GM19239 (cell line): ENCODE results near the gene SCPEP1.

Experiments used
- DNase-seq: peaks from one replicate; pipeline ENCODE4 v3.0.0; 2011; ENCODE audit warnings: low spot score; ENCODE audit not compliant: insufficient read length
- FAIRE-seq: peaks from 2 replicates; lab custom pipeline; 2011; peaks lifted over from hg19 to GRCh38; lab: Jason Lieb, UNC

The SCPEP1 gene

DNA sequence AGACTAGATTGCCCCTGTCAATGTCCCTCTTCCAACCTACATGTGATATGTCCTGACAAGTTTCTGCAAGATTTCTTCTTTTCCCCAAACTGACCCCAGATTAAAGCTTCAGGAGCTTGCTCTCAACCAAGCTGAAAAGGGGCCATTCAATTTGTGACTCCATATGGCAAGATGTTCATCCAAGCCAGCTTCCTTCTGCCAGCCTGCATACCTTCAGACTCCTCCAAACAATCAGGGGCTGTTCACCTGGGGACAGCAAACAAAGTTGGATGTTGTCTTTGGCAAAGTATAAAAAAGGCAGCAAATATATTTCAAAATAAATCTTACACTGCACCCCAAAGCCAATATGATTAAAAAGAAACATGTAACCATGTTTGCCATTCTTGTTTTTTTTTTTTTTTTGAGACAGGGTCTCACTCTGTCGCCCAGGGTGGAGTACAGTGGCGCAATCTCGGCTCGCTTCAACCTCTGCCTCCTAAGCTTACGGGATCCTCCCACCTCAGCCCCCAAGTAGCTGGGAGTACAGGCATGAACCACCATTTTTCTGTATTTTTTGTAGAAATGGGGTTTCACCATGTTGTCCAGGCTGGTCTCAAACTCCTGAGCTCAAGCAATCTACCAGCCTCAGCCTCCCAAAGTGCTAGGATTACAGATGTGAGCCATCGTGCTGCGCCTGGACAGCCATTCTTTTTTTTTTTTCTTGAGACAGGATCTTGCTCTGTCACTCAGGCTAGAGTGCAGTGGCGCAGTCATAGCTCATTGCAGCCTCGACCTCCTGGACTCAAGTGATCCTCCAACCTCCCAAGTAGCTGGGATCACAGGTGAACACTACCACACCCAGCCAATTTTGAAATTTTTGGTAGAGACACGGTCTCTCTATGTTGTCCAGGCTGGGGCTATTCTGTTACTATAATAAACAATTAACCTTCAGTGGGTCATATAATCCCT lies 57.1 kb downstream of the SCPEP1 start:
- FAIRE-seq: no peak
- no peak for DNase-seq

DNA sequence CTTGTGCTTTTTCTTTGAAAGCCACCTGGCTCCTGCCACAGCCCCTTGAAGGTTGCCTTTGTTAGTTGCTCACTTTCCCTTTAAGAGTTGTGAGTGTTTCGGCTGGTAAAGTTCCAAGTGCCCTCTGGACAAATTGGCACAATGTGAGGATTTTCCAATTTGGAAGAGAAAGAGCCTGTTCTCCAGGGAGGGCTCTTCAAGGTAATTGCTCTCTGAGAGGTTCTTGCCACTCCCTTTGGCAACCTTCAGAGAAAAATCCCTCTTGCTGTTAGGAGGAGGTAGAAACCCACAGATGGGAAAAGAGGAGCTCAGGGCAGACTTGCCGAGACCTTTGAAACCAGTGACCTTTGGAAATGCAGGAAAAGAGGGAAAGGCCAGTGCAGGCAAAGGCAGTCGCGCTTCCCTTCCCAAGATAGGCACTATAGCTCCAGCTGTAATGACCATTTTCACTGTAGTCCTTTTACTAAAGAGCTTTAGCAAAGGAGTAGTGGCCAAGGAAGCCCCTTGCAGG lies 58.1 kb downstream of the SCPEP1 start:
- FAIRE-seq: no peak
- DNase-seq: no peak

DNA sequence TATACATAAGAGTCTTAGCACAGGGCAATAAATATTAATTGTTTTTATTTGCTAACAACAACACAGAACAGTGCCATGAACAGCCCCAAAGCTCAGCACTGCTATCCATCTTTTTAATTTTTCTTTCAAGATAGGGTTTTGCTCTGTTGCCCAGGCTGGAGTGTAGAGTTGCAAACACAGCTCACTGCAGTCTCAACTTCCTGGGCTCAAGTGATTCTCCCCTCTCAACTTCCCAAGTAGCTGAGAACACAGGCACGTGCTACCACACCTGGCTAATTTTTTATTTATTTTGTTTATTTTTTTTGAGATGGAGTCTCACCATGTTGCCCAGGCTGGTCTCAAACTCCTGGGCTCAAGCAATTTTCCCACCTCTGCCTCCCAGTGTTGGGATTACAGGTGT lies 59.5 kb downstream of the SCPEP1 start:
- FAIRE-seq (no peak), DNase-seq (no peak)

DNA sequence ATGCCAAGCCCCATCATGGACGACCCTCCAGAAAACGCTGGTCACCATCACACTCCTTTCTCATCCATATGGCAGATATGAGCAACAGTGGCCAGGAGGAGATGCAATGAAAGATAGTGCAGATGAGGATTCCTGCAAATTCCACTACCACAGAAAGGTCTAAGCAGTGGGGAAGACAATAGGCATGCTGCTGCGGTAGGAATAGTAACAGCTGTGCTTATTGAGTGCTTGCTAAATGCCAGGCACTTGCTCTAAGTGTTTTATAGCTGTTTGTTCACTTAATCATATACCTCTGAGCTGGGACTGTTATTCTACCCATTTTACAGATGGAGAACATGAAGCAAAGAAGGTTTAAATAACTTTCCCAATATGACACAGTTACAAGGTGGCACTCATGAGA lies 60.6 kb downstream of the SCPEP1 start:
- no peak for DNase-seq
- FAIRE-seq: no peak

DNA sequence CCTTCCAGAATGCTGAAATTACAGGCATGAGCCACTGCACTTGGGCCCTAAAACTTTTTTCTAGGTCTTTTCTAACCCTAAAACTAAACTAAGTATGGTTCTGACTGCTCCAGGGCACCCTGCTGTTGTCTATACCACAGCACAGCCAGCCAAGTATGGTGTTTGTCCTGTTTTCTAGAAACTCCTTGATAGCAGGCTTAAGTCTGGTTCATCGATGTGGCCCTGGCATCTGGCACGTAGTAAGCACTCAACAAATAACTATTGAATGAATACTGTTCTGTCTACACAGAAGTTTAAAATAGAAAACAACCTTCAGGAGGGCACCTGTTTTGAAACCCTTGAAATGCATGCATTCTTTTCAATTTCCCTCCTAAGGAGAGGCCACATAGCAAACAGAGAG lies 62.6 kb downstream of the SCPEP1 start:
- DNase-seq: no peak
- no peak for FAIRE-seq

DNA sequence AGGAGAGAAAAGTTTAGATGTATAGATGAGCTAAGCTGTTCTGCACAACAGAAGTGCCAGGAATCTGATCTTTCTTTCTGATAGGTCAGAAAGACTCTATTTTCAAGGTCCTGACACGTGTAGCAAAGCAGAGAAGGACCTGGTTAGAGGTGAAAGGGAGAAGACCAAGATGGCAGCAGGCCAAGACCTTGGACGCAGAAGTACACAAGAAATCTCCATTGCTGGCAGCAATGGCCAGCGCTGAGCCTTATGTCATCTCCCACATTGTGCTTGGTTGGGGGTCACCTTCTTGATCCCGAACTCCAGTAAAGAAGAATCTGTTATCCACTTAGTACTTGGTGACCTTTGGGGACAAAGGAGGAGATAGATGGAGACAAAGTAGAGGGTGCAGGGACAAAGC lies 65.3 kb downstream of the SCPEP1 start:
- FAIRE-seq (no peak), DNase-seq (no peak)

DNA sequence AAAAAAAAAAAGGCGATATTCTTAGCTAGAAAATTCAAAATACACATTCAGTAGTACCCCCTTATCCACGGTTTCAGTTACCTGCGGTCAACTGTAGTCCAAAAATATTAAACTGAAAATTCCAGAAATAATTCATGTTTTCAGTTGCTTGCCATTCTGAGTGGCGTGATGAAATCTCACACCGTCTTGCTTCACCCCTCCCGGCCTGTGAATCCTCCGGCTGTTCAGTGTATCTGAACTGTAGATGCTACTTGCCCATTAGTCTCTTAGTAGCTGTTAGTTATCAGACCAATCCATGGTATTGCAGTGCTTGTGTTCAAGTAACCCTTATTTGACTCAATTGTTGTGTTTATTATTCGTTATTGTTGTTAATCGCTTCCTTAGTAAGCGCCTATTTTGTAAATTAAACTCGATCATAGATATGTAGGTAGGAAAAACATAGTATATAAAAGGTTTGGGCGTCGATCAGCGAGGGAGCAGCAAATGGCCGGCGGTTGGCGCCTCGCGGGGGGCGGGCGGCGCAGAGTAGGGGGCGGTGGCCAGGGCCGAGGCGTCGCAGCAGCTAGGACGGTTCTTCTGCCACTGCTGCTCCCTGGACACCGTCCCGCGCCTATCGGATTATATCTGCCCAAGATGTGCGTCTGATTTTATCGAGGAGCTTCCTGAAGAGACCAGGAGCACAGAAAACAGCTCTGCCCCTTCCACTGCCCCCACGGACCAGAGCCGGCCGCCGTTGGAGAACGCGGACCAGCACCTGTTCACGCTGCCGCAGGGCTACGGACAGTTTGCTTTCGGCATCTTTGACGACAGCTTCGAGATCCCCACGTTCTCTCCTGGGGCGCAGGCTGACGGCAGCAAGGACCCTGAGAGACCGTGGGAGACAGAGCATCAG lies 67.3 kb downstream of the SCPEP1 start:
- FAIRE-seq (no peak), DNase-seq (no peak)

DNA sequence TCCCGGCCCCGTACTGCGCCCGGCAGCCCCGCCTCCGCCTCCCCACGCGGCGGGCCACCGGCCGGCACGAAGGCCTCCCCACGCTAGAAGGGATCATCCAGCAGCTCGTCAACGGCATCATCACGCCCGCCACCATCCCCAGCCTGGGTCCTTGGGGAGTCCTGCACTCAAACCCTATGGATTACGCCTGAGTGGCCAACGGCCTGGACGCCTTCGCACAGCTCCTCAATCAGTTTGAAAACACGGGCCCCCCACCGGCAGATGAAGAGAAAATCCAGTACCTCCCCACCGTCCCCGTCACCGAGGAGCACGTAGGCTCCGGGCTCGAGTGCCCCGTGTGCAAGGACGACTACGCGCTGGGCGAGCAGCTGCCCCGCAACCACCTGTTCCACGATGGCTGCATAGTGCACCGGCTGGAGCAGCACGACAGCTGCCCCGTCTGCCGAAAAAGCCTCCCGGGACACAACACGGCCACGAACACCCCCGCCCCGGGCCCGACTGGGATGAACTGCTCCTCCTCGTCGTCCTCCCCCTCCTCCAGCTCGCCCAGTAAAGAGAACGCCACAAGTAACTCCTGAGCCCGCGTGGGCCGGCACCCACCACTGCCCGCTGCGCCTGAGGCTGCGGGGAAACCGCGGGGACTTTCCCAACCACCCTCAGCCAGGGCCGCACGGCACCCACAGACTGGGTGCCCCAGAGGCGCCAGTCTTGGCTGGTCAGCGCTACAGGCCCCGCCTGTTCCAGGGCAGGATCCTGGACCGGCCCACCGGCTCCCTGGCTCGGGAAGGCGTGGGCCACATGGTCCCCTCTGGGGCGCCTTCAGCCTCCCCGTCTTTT lies 68.2 kb downstream of the SCPEP1 start:
- DNase-seq: peak; percentile 40
- FAIRE-seq: peak; percentile 11

DNA sequence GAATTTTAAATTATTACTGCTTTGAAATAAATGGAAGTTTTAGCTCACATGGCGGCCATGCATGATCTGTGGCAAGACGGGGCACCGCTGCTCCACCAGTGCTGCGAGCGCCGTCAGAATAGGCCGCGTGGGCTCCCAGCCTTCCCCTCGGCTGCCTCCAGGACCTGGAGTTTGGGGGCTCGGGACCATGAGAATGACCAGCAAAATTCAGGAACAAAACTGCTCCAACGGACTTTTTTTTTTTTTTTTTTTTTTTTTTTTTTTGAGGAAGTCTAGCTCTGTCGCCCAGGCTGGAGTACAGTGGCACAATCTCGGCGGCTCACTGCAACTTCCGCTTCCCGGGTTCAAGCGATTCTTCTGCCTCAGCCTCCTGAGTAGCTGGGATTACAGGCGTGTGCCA lies 68.8 kb downstream of the SCPEP1 start:
- no peak for DNase-seq
- FAIRE-seq: no peak

DNA sequence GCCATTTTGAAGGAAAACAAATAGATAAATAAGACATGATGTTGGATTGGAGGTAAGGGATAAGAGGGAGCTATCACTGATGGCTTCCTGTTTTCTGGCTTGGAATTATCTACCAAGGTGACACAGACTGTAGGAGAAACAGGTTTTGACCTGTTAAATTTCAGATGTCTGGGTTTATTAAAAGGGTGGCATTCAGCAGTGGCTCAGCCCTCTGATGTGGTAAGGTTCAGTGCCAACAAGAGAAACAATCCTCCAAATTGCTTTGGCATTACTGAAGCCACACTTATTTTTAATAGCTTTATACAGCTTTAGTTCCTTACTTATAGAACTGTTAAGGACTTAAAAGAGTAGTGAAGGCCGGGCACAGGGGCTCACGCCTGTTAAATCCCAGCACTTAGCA lies 70.2 kb downstream of the SCPEP1 start:
- no peak for FAIRE-seq
- DNase-seq: no peak

DNA sequence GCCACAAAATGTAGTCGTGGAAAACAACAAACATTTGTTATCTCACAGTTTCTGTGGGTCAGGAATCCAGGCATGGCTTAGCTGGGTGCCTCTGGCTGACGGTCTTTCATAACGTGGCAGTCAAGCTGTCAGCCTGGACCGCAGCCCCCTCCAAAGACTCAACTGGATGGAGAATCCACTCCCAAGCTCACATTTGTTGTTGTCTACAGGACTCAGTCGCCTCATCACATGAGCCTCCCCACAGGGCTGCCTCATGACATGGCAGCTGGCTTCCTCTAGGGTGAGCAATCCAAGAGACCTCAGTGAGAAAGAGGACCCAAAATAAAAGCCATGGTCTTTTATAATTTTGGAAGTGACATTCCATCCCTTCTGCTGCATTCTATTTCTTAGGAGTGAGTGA lies 72.4 kb downstream of the SCPEP1 start:
- DNase-seq (no peak), FAIRE-seq (no peak)

DNA sequence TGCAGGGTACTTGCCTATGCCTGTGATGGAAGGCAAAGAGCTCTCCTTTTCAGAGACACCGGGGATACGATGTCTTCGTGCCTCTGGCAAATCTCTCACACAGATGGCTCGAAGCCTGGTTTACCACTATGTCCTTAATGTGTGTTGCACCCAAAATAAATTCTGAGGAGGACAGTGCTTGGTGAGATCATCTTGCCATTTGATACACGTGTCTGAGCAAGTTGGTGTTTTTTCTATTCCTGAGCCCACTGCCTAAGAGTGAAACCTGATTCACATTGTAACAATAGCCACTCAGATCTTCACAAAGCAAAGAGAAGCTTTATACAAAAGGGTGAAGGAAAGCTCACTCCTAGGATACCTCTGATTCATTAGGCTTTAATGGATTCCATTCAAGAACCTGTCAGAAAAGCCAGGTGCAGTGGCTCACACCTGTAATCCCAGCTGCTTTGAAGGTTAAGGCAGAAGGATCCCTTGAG lies 74.0 kb downstream of the SCPEP1 start:
- FAIRE-seq (no peak), DNase-seq (no peak)
